ENCODE measurements around the gene MRPL2.

Gene MRPL2

DNA sequence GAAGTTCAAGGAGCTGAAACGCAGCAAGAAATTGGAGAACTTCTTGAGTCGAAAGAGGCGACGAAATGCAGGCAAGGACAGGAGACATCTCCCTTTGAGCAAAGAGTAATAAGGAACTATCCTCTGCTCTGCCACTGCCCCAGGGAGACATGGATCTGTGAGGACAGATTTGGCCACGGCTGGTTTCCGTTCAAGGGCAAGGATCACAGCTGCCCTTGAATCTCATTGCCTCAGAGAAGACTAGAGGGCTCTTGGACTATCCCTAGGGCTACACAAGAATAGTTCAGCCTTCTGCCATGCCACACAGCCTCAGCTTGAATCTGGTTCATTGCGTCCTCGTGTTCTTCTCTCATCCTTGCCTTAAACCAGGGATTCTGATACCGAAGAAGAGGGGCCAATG is 30.1 kb downstream of the MRPL2 start:
- H3K27me3 ChIP-seq: no peaks in the 10 kb centered on the region
- H3K4me3 ChIP-seq: no peak overlapping the region
- TF ChIP-seq, protein P1, sequence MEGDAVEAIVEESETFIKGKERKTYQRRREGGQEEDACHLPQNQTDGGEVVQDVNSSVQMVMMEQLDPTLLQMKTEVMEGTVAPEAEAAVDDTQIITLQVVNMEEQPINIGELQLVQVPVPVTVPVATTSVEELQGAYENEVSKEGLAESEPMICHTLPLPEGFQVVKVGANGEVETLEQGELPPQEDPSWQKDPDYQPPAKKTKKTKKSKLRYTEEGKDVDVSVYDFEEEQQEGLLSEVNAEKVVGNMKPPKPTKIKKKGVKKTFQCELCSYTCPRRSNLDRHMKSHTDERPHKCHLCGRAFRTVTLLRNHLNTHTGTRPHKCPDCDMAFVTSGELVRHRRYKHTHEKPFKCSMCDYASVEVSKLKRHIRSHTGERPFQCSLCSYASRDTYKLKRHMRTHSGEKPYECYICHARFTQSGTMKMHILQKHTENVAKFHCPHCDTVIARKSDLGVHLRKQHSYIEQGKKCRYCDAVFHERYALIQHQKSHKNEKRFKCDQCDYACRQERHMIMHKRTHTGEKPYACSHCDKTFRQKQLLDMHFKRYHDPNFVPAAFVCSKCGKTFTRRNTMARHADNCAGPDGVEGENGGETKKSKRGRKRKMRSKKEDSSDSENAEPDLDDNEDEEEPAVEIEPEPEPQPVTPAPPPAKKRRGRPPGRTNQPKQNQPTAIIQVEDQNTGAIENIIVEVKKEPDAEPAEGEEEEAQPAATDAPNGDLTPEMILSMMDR (IDR thresholded peaks at IDR 0.05): no peak
- no peak overlapping the region for H3K27ac ChIP-seq
- intact Hi-C loops (cut with DNase I; ENCODE audit: low total_unique reads): no loop called here
- no peaks in the 10 kb centered on the region for H3K9me3 ChIP-seq
- DNase-seq: no peak
- peaks cover 0 to 3% (median under 1%) of the 10 kb centered on the region in 4 donors for H3K4me1 ChIP-seq
- H3K36me3 ChIP-seq: peaks cover 62 to 97% (median 78%) of the 10 kb centered on the region in 3 donors

DNA sequence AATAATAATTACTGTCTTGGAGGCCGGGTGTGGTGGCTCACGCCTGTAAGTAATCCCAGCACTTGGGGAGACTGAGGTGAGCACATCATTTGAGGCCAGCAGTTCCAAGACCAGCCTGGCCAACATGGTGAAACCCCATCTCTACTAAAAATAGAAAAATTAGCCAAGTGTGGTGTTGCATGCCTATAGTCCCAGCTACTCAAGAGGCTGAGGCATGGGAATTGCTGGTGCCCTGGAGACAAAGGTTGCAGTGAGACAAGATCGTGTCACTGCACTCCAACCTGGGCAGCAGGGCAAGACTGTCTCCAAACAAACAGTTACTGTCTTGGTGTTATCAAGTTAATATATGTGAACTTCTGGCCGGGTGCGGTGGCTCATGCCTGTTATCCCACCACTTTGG is 32.9 kb downstream of the MRPL2 start:
- no peak for DNase-seq
- Histone ChIP-seq H3K4me1 (peaks cover 0 to 23% (median 16%) of the 10 kb centered on the region in 4 donors), H3K27ac (no peak overlapping the region), H3K36me3 (peaks cover 62 to 69% (median 68%) of the 10 kb centered on the region in 3 donors), H3K9me3 (no peaks in the 10 kb centered on the region), H3K27me3 (no peaks in the 10 kb centered on the region), H3K4me3 (no peak overlapping the region)
- TF ChIP-seq, protein P1 (IDR thresholded peaks at IDR 0.05): no peak
- intact Hi-C loops (cut with DNase I; ENCODE audit: low total_unique reads): no loop called here

DNA sequence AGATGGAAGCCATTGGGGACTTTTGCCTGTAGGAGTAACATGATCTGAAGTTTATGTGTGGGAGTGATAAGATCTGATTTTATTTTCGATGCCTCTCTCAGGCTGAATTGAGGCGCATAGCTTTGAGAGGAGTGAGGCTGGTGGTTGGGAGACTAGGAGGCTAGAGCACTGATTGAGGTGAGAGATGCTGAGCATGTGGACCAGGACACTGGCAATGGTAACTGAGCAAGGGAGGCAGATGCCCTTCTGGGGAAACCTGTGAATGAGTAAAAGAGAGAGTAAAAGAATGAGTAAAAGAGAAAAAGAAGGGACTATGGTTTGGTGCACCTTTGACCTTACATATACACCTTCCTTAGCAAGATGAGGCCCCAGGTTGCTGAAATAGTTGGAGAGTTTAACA is 34.8 kb downstream of the MRPL2 start:
- Histone ChIP-seq H3K36me3 (peaks cover 49 to 57% (median 56%) of the 10 kb centered on the region in 3 donors), H3K27me3 (no peaks in the 10 kb centered on the region), H3K4me1 (peaks cover 0 to 33% (median 20%) of the 10 kb centered on the region in 4 donors), H3K4me3 (no peak overlapping the region), H3K27ac (no peak overlapping the region), H3K9me3 (no peaks in the 10 kb centered on the region)
- DNase-seq: no peak
- TF ChIP-seq, protein P1 (IDR thresholded peaks at IDR 0.05): no peak
- intact Hi-C loops (cut with DNase I; ENCODE audit: low total_unique reads): no loop called here

DNA sequence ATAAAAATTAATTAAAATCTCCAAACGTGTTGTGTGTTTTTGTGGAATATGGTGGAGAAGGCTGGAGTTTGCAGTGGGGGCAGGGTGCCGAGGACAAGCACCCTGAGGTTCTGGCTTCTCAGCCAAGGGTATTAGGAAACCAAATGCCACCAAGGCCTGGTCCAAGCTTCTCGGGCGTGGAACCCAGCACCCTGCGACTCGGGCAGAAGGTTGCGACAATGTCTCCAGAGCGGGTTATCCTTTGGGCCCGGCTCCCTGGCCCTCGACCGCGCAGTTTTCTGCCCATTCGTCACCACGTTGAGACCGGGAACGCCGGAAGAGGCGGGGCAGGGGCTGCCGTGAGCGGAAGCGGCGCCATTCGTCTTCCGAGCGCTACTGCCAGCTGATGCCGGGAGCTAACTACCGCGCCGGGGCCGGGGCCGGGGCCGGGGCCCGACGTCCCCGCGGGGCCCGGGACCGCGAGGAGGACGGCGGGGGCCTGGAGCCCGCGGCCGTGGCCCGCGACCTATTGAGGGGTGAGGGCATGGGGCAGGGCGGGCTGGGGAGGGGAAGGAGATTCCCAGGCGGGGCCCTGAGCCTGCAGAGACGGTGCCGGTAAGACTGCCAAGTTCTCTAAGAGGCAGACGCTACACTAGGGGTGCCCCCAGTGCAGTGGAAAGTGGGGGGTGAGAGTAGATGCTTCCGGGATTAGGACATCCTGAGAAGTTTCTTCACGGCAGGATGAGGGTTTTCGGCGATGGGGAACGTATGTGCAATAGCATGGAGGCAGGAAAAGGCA is 37.8 kb downstream of the MRPL2 start, which contains the start of gene RRP36:
RRP36 (plus strand) TSS at position 354 of the 778 bp plus-strand sequence; CDS start at position 386, 32 bp downstream.
- TF ChIP-seq, protein P1 (IDR thresholded peaks at IDR 0.05): no peak
- Histone ChIP-seq H3K4me1 (peaks cover 0 to 47% (median 31%) of the 10 kb centered on the region in 4 donors), H3K27ac (peak within 1 kb of the TSS; percentile 86 to 87), H3K36me3 (peaks cover 29 to 51% (median 49%) of the 10 kb centered on the region in 3 donors), H3K9me3 (no peaks in the 10 kb centered on the region), H3K27me3 (no peaks in the 10 kb centered on the region), H3K4me3 (peak within 1 kb of the TSS; percentile 86 to 90)
- peak; percentile 79 to 88 for DNase-seq
- intact Hi-C loops (cut with DNase I; ENCODE audit: low total_unique reads): no loop called here

DNA sequence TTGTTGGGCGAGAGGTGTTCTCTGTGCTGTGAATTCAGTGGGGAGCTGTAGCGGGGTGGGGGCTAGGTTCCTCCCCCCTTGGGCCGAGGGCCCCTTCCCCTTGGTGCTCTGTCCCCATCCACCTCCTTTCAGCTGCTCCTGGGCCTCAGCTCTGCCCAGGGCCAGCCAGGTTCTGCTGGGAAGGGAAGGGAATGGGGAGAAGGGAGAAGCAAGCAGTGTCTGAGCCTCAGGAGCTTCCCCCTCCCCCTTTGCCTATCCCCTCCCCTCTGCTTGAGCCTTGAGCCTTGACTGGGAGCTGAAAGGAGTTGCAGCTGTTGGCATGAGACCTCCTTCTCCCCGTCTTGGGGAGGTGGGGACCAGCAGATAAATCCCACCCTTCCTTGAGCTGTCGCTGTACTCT is 38.4 kb downstream of the MRPL2 start:
- TF ChIP-seq, protein P1 (IDR thresholded peaks at IDR 0.05): no peak
- peak overlapping the region; percentile 86 to 90 for H3K4me3 ChIP-seq
- H3K9me3 ChIP-seq: no peaks in the 10 kb centered on the region
- peak overlapping the region; percentile 86 to 87 for H3K27ac ChIP-seq
- DNase-seq: no peak
- intact Hi-C loops (cut with DNase I; ENCODE audit: low total_unique reads): no loop called here
- peaks cover 23 to 45% (median 43%) of the 10 kb centered on the region in 3 donors for H3K36me3 ChIP-seq
- H3K27me3 ChIP-seq: no peaks in the 10 kb centered on the region
- H3K4me1 ChIP-seq: peaks cover 0 to 53% (median 37%) of the 10 kb centered on the region in 4 donors
